ENCODE measurements around the gene CTRL.
"Not testable (repeated sequence)": the region's sequence is repeated elsewhere in the genome, so short reads cannot be mapped to it uniquely, and the experiment has no call there.

CTRL gene

DNA sequence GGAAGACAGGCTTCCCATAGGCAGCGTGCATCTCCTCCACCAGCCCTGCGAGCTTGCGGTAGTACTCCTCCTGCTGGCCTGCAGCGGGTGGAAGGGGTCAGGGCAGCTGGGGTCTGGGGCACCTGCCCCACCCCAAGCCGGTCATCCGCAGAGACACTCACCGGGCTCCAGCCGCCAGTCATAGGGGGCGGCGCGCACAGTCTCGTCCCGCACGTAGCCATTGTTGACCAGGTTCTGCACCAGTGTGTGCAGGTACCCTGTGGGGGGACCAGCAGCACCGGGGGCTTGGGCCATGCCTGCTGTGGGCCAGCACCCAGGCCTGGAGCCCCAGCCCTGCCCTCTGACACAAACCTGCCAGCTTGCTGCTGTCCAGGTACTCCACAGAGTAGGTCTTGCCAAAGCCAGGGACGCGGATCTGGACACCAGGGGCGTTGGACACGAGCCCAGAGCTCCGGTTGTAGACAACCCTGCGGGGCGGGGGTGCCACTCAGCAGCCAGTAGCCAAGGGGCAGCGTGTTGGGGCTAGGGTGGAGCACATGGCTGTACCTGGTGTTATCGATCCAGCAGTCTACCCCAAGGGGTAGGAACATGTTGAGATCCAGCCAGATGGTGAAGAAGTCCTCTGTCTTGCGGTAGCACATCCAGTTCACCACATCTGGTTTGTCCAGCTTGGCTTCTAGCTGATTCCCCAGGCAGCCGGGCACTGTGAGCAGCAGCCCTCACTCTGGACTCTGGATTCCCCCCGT is 11.0 kb upstream of the CTRL start:
- no peak for DNase-seq

DNA sequence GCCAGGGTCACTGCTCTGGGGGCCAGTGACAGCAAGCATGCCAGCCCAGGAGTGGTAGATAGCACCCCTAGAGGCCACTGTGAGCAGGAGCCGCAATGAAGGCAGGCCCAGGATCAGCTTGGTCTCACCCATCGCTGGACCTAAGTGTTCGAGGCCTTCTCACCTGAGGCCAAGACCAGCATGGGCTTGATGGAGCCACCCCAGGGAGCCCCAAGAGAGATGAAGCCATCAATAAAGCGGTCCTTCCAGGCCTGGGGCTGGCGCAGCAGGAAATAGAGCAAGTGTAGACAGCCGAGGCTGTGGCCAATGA is 10.5 kb upstream of the CTRL start:
- peak in 8 of 58 donors; percentile 7 to 42 (median 24) for DNase-seq

DNA sequence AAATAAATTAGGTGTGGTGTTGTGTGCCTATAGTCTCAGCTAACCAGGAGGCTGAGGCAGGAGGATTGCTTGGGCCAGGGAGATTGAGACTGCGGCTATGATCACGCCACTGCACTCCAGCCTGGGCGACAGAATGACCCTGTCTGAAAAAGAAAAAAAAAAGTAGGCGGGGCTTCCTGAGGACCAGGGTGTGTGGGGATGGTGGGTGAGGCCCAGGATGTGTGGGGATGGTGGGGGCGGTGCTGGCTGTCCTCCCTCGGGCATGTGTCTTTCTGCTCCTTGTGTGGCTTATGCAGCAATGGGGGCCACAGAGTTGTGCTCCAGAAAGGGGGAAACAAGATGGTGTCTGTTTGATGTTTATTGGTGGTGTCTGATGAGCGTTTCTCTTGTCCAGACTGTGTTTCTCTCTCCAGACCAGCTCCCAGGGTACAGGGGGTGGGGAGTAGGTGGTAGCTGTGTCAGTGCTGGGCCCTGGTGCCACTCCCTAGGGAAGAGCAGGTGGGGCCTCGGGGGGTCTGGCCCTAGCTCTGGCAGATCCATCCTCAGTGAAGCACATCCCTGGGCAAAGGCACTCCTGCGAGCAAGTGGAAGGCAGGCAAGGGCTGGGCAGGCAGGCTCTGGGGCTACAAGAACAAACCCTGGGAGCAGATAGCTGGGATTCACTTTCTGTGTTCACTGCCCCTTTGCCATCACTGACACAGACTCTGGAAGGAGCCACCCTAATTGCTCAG is 10.0 kb upstream of the CTRL start:
- no peak for DNase-seq

DNA sequence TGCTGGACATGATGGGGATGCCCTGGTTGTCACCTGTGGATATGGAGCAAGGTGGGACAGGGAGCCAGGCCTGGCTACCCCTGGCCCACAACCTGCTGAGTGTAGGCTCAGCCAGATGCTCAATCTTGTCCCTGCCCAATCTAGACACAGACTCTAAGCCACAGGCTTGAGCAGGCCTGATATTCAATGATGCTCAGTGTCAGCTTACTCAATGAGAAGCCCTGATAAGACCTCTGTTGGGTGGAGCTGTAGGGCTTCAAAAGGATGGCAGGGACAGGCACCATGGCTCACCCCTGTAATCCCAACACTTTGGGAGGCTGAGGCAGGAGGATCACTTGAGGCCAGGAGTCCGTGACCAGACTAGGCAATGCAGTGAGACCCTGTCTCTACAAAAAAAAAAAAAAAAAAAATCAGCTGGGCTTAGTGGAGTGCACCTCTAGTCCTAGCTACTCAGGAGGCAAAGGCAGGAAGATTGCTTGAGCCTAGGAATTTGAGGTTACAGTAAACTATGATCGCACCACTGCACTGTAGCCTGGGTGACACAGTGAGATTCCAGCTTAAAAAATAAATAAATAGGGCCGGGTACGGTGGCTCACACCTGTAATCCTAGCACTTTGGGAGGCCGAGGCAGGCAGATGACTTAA is 8.9 kb upstream of the CTRL start:
- DNase-seq: no peak

DNA sequence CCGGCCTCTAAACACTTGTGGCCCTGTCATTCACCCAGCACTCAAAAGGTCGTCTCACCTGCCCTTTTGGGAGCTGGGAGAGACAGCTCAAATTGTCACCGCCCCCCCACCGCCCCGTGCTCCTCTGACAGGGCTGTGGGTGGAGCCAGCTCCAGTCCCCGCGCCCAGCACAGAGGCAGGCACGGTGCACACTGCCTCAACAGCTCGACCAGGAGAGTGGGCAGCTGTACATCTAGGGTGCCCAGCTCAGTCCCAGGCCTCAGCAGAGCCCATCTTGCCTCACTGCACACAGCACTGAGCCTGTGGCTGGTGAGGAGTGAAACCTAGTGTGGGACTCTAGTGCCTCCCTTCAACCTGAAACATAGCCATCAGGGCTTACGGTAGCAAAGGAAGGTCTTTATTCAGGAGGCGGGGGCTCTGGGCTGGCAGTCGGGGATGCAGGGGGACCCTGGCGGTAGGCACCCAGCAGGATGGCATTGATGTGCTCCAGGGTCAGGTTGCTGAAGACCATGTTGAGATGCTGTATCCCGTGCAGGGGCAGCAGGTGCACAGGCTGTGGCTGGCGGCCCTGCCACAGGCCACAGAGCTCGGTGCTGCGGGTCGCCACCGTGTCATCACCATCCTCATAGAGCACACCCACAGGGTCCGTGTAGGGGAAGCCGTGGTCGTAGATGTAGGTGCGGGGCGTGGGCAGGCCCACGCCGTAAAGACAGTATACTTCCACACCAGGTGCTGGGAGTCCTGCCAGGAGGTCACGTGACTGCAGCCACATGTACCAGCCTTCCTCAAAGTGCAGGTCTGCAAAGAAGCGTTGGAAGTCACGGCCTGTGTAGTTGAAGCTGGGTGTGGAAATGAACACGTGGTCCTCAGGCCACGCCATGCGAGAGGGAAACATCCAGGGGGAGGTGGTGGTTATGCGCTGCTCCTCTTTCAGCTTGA is 8.1 kb upstream of the CTRL start:
- no peak for DNase-seq

DNA sequence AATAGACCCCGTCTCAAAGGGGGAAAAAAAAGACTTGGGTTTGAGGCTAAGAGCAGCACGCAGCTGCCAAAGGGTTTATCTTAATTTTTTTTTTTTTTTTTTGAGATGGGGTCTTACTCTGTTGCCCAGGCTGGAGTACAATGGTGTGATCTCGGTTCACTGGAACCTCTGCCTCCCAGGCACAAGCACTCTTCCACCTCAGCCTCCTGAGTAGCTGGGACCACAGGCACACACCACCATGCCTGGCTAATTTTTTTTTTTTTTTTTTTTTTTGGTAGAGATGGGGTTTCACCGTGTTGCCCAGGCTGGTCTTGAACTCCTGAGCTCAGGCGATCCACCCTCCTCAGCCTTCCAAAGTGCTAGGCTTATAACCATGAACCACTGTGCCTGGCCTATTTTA is 6.1 kb upstream of the CTRL start:
- not testable (repeated sequence) for DNase-seq

DNA sequence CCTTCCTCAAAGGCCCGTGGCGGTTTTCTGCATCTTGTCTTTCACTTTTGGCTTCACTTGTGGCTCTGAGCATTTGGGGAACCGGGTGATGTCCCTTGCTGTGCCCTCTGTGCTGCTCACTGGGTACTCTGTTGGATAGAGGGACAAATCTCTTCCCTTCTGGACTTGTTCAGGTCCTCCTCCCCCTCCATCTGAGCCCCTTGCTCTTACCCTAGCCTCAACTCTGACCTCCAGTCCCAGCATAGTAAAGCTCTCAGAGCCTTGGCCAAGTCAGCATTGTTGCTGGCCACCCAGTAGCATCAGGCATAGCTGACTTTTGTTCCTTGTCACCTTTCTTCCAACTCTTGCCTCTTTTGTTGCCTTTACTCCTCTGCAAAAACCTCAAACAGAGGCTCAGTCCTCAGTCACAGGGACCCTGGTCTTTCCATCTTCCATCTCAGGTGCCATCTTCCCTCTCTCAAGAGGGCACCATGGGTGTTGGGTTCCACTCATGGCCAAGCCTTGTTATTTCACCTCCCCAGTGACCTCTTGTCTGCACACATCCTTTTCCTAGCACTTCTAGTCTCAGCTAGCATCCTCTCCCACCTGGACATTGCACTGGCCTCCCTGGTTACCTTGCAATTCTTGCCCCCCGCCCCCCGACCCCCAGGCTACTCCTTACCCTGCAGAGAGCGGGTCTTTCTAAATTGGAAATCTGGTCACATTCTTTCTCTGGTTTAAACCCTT is 5.4 kb upstream of the CTRL start:
- DNase-seq: peak in 8 of 58 donors; percentile 25 to 59 (median 46)

DNA sequence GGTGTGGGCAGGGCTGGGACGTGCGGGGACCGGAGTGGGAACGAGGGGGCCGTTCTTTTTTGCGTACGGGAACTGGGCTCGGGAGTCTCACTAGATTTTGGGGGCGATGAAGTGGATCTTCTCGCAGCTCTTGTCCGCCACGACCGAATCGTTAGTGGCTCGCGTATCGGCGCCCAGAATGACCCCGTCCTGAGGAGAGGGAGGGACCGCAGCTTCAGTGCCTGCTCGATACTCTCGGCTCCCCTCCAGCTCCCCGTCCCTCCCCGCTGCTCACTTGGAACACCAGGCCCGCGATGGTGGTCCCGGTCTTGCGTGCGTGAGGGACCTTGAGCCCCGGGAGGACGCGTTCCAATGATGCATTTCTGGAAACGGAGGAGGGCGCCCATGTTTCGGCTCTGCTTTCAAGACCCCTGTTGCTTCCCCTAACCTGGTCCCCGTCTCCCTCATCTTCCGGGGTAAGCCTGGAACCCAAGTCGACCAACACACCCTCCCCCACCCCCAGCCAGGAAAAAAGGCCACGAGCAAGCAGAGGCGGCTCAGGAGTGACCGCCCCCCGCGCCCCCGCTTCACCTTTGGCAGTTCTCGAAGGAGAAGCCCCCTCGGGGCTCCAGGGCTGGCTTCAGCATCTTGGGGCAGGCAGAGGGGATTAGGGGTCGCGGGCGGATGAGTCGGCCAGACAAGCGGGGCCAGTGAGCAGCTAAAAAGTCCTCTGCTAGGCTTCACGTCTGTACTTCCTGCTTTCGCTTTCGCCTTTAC is 4.6 kb upstream of the CTRL start, which contains the start of gene PSMB10:
TSS of gene PSMB10 (minus strand) at position 727 of the 756 bp plus-strand sequence. CDS start at position 626, 101 bp downstream.
- peak in 35 of 58 donors; percentile 17 to 71 (median 53) for DNase-seq

DNA sequence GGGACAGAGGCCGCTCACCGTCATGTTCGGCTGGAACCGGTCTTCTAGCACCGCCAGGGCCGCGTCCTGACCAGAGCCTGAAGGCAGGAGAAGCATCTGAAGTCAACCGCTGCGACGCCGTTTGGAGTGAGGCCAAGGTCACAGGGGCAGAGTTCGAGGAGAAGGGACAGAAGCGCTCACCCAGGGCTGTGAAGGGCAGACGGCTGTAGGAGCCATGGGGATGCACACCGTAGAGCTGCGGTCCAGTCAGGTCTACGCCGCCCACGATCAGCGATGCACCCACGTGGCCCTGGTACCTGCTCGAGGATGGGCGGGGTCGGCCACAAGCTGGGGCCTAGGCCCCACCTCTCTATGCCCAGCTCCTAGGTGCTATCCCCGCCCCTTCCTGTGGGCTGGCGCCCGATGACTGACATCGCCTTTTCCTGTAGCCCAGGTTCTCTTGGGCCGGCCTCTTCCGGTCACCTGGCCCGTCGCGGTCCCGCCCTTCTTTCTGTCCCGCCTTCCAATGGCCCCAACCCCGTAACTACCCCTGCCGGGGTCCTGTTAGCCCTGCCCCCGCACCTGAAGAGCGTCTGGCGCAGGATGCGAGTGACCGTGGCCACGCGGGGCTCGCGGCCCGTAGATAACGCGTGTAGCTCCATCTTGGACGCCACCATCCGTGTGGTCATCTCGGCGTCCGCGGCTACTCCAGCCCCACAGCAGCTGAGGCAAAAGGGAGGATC is 3.9 kb upstream of the CTRL start:
- peak; percentile 60 to 98 (median 94) for DNase-seq

DNA sequence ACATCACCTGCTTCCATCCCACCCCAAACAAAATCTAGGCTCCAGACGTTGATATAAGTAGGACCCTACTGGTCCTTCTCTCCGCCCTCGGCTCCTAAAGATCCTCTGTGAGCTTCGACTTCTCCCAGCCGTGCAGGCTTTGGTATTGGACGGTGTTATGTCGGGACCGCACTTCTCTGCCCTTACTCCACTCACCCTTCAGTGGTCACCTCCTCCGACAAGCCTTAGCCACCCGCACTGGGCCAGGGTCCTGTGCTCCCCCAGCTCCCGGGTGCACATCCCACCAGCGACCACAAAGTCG is 3.4 kb upstream of the CTRL start:
- DNase-seq: peak in 2 of 58 donors; percentile 53 to 57

DNA sequence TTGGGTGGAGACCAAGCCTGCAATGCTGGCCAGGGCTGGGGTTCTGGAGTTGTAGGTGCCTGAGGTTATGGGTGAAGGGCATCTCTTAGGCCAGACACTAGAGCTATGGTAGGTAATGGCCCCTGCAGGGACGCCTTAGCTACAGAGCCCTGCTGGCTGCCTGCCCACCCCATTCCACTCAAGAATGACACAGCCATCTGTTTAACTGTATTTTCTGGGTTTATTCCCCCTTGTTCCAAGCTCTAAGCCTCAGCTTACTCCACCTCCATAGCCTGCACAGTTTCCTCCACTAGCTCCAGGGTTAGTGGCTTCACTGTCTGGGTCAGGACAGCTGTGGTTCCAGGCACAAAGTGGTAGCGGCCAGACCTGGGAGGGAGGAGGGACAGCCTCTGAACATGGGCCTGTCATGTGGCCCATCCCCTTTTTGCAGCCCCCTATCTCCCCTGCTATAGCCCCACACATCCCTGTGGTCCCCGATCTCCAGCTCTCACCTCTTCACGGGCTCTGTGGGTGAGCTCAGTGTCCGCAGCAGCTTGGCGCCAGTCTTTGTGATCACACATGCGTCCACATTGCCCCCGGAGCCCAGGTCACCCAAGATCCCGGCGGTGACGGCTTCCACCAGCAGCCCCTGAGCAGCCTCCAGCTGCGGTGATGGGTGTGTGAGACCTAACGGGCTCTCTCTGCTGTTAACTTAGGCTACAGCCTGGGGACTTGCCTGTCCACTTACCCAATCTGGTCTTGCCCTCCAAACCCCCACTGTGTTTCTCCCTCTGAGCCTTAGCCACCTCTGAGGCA is 2.8 kb upstream of the CTRL start:
- peak in 2 of 58 donors; percentile 26 to 35 for DNase-seq

DNA sequence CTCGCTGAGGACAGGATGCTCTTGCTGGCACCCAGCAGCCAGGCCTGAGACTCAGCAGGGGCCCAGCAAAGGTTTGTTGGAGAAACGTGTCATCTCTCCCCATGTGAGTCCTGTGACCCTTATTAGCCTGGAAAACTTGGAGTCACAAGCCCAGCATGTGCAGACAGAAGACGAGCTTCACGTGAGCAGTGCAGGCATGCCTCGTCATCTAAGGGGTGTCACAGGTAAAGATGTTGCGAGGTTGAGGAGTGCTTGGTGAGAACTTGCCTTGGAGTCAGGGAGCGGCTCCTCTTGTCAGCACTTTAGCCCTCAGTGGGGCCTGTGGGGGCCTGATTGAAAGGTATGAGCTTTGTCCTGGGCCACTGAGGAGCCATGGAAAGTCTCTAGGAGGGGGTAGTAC is 2.1 kb upstream of the CTRL start:
- DNase-seq: no peak

DNA sequence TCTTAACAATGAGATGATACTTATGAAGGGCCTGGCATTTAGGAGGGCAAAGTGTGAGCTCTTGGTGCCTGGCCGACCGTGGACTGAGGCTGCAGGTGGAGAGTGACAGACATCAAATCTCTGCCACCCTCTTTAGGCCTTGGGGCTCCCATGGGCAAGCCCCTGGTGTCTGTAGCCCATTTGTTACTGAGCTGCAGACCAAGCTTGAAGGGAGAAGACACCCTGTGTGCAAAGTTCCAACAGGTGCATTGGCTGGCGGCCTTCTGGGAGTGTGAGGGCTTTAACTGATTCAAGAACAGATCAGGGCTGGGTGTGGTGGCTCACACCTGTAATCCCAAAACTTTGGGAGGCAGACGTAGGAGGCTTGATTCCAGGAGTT is 789 bp upstream of the CTRL start:
- DNase-seq: no peak

DNA sequence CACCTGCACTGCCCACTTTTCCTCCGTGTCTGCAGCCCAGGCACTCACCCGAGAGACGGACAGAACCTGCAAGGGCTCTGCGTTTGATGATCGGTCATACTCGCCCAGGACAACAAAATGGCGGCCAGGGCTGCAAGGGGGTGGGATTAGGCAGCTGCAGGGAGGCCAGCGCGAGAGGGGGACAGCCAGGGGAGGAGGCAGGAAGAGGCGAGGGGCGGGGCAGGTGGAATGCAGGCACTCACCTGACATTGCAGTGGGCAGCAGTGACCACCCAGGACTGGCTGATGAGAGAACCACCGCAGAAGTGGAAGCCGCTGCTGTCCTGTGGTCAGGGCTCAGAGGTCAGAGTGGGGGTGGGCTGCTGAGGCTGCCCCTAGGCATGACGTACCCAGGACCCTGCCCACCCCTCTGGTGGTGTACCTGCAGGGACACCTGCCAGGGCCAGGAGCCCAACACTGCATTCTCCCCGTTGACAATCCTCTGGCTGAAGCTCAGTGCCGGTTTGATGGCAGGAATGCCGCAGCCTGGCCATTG is 917 bp downstream of the CTRL start:
- DNase-seq: no peak

DNA sequence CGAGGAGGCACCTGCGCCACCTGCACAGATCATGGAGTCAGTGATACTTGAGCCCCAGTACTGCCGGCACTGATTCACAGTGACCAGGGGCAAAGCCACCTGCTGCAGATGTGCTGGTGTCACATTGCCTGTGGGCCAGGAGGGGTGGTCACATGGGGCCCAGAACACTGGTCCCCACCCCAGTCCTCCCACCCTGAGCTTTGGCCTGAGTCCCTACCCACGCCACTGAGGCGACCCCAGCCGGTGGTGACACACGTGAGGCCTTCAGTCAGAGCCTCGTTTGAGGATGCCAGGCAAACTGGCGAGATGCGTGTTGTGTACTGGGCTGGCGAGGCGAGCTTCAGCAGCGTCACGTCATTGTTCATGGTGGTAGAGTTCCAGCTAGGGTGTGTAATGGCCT is 1.5 kb downstream of the CTRL start:
- DNase-seq: no peak

DNA sequence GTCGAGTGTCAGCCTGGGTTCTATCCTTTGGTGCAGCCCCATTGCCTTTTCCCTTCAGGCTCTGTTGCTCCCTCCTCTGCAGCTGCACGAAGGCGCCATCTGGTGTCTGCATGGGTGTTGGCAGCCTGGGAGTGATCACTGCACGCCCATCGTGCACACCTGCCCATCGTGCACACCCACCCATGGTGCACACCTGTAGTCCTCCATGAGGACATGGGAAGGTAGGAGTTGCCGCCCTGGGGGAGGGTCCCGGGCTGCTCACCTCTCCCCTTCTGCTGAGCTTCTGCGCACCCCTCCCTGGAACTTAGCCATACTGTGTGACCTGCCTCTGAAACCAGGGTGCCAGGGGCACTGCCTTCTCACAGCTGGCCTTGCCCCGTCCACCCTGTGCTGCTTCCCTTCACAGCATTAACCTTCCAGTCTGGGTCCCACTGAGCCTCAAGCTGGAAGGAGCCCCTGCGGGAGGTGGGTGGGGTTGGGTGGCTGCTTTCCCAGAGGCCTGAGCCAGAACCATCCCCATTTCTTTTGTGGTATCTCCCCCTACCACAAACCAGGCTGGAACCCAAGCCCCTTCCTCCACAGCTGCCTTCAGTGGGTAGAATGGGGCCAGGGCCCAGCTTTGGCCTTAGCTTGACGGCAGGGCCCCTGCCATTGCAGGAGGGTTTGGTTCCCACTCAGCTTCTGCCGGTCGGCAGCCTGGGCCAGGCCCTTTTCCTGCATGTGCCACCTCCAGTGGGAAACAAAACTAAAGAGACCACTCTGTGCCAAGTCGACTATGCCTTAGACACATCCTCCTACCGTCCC is 2.9 kb downstream of the CTRL start:
- DNase-seq: peak in 53 of 58 donors; percentile 15 to 83 (median 58)

DNA sequence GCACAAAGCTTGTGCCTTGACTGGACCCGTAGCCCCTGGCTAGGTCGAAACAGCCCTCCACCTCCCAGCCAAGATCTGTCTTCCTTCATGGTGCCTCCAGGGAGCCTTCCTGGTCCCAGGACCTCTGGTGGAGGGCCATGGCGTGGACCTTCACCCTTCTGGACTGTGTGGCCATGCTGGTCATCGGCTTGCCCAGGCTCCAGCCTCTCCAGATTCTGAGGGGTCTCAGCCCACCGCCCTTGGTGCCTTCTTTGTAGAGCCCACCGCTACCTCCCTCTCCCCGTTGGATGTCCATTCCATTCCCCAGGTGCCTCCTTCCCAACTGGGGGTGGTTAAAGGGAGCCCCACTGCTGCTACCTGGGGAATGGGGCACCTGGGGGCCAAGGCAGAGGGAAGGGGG is 3.5 kb downstream of the CTRL start:
- DNase-seq: no peak
